HG02571 (cell line): ENCODE data around the gene ANTXR2.

Source experiments
- ATAC-seq: cut with Tn5 transposase; IDR thresholded peaks from one replicate; pipeline ENCODE4 v1.9.1; 2021; ENCODE audit warnings: mild to moderate bottlenecking, moderate library complexity; ENCODE audit not compliant: unreplicated experiment

ANTXR2 gene

DNA sequence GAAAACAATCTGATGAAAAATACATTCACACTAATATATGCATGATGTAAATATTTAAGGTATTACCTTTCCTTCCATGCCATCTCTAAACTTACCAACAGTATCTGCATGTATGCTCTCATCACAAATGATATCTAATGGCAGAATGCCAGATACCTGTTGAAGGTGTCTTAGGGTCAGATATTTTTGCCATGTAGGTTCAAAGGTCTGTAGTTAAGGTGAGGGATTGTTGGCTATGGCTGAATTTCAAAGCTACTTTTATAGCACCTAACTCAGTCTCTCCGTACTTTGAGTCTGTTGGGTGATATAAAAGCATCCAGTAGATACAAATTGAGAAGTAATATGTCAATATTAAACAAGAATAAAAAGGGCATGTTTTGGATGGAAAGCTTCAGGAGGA lies 19.8 kb upstream of the ANTXR2 start:
- ATAC-seq = no peak

- no peak for ATAC-seq
Observed at GRCh38 chr4:80092088-80092487, 19.1 kb upstream of the ANTXR2 start.

DNA sequence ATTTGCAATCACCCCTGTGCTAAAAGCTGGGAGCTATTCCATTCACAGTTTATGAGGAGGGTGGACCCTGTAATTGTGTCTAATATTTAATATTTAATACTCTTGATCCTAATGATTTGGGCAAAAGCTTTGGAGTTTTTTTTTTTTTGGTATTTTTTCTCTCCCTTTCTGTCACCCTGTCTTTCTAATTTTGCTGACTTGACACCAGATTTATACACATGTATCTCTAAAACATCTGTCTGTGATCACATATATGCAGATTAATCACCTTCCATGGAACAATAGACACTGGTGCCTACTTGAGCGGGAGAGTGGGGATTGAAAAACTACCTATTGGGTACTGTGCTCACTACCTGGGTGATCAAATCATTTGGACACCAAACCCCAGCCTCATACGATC lies 18.7 kb upstream of the ANTXR2 start:
- no peak for ATAC-seq

GRCh38 chr4:80091184-80091583 lies 18.2 kb upstream of the ANTXR2 start:
- ATAC-seq = no peak

GRCh38 chr4:80090090-80090489 lies 17.1 kb upstream of the ANTXR2 start:
- ATAC-seq = no peak

DNA sequence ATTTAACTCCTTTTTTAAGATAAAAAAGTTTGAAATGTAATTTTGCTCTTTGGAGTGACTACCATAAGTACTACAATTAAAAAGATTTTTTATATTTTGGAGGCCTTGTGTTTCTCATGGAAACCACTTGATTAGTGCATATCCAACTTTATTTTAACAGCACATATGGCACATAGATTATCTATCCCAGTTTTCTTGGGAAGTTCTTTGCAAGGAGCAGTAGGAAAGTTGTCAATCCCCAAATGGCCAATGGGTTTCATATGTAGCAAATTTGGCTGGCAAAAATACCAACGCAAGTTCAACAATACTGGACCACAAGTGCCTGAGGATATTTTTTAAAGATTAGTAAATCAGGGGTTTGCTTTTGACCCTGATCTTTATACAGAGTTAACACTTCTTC lies 15.4 kb upstream of the ANTXR2 start:
- no peak for ATAC-seq

DNA sequence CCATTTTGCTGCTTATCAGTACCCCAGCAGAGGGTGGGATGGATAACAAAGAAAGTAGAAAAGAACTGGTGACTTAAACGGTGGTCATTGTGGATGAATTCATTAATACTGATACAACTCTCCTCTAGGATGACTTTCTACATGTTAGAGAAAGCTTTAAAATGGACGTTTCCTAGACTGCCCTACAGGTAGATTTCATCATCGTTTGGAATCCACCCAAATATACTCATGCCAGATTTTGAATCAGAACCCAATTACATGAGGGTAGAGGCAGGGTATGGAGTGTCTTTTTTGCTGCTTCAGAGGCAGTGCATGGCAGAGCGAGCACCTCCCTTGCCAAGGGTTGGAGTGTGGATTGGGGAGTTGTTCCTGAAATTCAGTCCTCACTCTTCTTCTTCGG lies 13.3 kb upstream of the ANTXR2 start:
- no peak for ATAC-seq

DNA sequence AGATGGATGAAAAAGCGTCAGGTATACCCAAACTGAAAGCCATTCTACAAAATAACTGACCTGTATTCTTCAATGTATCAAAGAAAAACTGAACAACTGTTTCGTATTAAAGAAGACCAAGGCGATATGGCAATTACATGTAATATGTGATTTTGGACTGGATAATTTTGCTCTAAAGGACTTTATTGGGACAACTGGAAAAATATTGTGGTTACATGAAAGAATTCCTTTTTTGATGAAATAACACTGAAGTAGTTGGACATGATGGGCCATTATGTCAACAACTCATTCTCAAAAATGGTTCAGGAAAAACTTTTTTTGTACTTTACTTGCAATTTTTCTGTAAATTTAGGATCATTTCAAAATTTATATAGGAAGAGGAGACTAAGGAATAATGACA lies 12.1 kb upstream of the ANTXR2 start:
- no peak for ATAC-seq

- no peak for ATAC-seq
Observed at GRCh38 chr4:80082693-80083092, 9.7 kb upstream of the ANTXR2 start.

- no peak for ATAC-seq
Observed at GRCh38 chr4:80081566-80081965, 8.5 kb upstream of the ANTXR2 start.

GRCh38 chr4:80079255-80079923 lies 6.4 kb upstream of the ANTXR2 start:
- no peak for ATAC-seq

- no peak for ATAC-seq
Observed at GRCh38 chr4:80078346-80079092, 5.5 kb upstream of the ANTXR2 start.

DNA sequence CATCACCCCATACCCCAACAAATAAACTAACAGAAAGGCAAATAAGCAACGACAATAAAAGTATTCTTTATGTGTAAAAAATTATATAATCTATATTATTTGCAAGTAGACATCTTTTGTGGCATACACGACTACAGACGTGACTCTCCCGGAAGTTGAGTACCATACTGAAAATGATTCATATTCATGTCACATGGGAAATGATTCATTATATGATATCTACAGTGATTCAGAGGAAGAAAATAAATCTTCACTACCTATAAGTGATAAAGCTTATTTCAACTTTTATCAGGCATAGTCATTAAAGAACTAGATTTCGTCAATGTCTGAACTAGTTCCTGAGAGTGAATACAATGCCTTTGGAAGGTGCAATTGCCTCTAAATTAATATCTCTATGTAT lies 4.6 kb upstream of the ANTXR2 start:
- ATAC-seq = no peak

GRCh38 chr4:80076681-80077080 lies 3.7 kb upstream of the ANTXR2 start:
- ATAC-seq = no peak

GRCh38 chr4:80075995-80076675 lies 3.1 kb upstream of the ANTXR2 start:
- no peak for ATAC-seq

DNA sequence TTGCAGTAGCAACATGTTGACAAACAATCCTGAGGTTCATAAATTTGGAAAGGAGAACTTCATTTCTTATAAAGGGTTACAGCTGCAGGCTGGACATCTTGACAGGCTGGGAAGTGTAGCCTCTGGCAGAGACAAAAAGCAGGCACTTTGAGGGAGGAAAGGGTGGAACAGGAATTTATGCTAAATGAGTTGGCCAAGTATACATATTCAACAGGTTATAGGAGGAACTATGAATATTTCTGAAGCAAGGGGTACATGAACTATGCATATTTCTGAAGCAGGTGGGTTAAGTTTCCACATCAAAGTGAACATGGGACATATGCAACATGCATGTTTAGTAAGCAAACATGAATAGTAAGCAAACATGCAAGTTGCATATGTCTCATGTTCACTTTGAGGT lies 1.6 kb upstream of the ANTXR2 start:
- no peak for ATAC-seq

GRCh38 chr4:80074069-80074468 lies 1.0 kb upstream of the ANTXR2 start:
- ATAC-seq = no peak

DNA sequence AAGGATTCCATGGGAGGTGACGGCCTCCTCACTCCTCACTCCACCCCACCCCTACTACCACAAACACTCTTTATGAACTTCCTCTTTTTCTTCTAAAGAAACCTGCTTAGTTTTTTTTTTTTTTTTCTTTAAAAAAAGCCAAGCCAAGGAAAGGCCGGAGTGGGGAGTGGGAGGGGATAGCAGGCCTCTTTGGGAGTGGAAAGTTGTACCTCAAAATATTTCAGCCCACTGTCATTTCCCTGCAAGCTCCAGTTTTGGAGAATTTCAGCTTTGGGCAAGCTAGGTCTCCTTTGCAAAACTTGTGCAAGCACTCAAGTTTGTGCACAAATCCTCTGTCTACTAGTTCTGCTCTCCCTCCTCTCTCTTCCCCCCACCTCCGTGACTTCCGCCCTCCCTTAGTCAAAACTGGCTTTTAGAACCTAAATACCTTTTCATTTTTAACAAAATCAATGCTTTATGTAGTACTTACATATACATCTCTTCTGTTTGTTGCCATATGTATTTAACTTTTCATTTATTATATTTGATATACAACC lies 512 bp upstream of the ANTXR2 start:
- peak; percentile 40 for ATAC-seq

GRCh38 chr4:80072228-80072743 lies 743 bp downstream of the ANTXR2 start:
- ATAC-seq = peak; percentile 23

DNA sequence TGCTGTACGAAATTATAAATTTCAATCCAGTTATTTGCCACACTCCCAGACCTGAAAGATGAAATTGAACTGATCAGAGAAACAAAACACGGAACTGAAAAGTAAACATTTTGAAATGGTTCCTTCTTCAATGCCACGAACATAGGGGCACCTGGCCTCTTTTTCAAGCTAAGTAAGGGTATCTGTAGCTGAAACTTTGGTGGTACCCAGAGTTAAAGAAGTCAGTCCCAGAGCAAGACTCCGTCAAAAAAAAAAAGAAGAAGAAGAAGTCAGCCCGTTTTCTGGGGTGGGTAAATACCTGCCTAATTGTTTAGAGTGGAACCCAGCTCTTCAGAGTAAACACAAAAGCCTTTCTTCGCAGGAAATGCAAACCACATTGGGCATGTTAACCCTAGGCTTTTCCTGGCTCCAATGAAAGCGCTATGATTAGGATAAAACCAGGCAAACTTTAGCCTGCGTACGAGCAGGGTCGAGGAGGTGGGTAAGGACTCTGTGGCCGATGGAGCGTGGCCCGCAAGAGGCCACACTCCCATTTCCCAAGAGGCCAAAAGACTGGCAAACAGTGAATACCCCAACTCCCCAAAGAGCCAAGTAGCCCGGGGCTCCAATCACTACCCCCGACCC lies 1.3 kb downstream of the ANTXR2 start:
- ATAC-seq = peak; percentile 36
